H9 (cell line): Measurements from ENCODE around the gene IL12RB1. TPM values are rescaled to one million over a fixed set of nuclear protein-coding genes. Genes with fewer than 3 reads are reported as not detected.

Source experiments
- DNase-seq: peaks from one replicate; pipeline ENCODE4 v3.0.0-alpha.2; 2017
- H2AFZ ChIP-seq: one replicate; pipeline ENCODE4 v1.6.1; 2013; ENCODE audit warnings: mild to moderate bottlenecking, low read length, control low read depth, moderate library complexity
- H2AK5ac ChIP-seq: 2 replicates; pipeline ENCODE4 v1.6.1; 2013; ENCODE audit warnings: low read length, control low read depth, mixed read lengths; ENCODE audit not compliant: insufficient read length
- H2BK120ac ChIP-seq: one replicate; pipeline ENCODE4 v1.6.1; 2013; ENCODE audit warnings: low read depth, mild to moderate bottlenecking, low read length, control low read depth, inconsistent platforms; ENCODE audit not compliant: poor library complexity, severe bottlenecking
- H2BK12ac ChIP-seq: 2 replicates; pipeline ENCODE4 v1.6.1; 2013; ENCODE audit warnings: low read length, control low read depth, mixed read lengths, low read depth; ENCODE audit not compliant: insufficient read length
- H2BK15ac ChIP-seq: 2 replicates; pipeline ENCODE4 v1.6.1; 2013; ENCODE audit warnings: low read depth, low read length, control low read depth
- H2BK20ac ChIP-seq: one replicate; pipeline ENCODE4 v1.6.1; 2013; ENCODE audit warnings: low read depth, mild to moderate bottlenecking, low read length, control low read depth, inconsistent platforms; ENCODE audit not compliant: poor library complexity, severe bottlenecking
- H2BK5ac ChIP-seq: 2 replicates; pipeline ENCODE4 v1.6.1; 2013; ENCODE audit warnings: low read length, control low read depth, mixed read lengths; ENCODE audit not compliant: insufficient read length
- H3K14ac ChIP-seq: 2 replicates; pipeline ENCODE4 v1.6.1; 2013; ENCODE audit warnings: low read length, control low read depth; ENCODE audit not compliant: insufficient read depth
- H3K18ac ChIP-seq: 2 replicates; pipeline ENCODE4 v1.6.1; 2013; ENCODE audit warnings: low read depth, mild to moderate bottlenecking, mixed read lengths, low read length, control low read depth; ENCODE audit not compliant: insufficient read length
- H3K23ac ChIP-seq: 2 replicates; pipeline ENCODE4 v1.6.1; 2013; ENCODE audit warnings: low read length, control low read depth, mixed read lengths, low read depth; ENCODE audit not compliant: insufficient read length
- H3K23me2 ChIP-seq: 2 replicates; pipeline ENCODE4 v1.6.1; 2013; ENCODE audit warnings: low read depth, mild to moderate bottlenecking, mixed read lengths, low read length, control low read depth; ENCODE audit not compliant: insufficient read length, poor library complexity, severe bottlenecking
- H3K27ac ChIP-seq: 2 replicates; pipeline ENCODE4 v1.5.1; 2013; ENCODE audit warnings: low read length, control low read depth, mixed read lengths, low read depth; ENCODE audit not compliant: insufficient read length
- H3K27me3 ChIP-seq: 2 replicates; pipeline ENCODE4 v1.6.1; 2013; ENCODE audit warnings: low read length, control low read depth, inconsistent platforms; ENCODE audit not compliant: insufficient read depth
- H3K4ac ChIP-seq: 2 replicates; pipeline ENCODE4 v1.6.1; 2013; ENCODE audit warnings: low read depth, mild to moderate bottlenecking, control low read depth, inconsistent platforms, low read length, moderate library complexity
- H3K4me1 ChIP-seq: 2 replicates; pipeline ENCODE4 v1.6.1; 2013; ENCODE audit warnings: low read length, control low read depth, inconsistent platforms; ENCODE audit not compliant: insufficient read depth
- H3K4me2 ChIP-seq: 2 replicates; pipeline ENCODE4 v1.6.1; 2013; ENCODE audit warnings: low read length, control low read depth, mixed read lengths; ENCODE audit not compliant: insufficient read length, insufficient read depth
- H3K56ac ChIP-seq: 2 replicates; pipeline ENCODE4 v1.6.1; 2013; ENCODE audit warnings: low read depth, mild to moderate bottlenecking, mixed read lengths, low read length, control low read depth; ENCODE audit not compliant: insufficient read length
- H3K79me1 ChIP-seq: 2 replicates; pipeline ENCODE4 v1.6.1; 2013; ENCODE audit warnings: low read depth, mild to moderate bottlenecking, moderate library complexity, low read length, control low read depth, inconsistent platforms; ENCODE audit not compliant: insufficient read depth, poor library complexity, severe bottlenecking
- H3K79me2 ChIP-seq: 2 replicates; pipeline ENCODE4 v1.6.1; 2013; ENCODE audit warnings: low read length, control low read depth, inconsistent platforms; ENCODE audit not compliant: insufficient read depth
- H3K9ac ChIP-seq: 2 replicates; pipeline ENCODE4 v1.6.1; 2013; ENCODE audit warnings: low read length, control low read depth, mixed read lengths; ENCODE audit not compliant: insufficient read length; ENCODE audit errors: extremely low read depth
- H3K9me3 ChIP-seq: one replicate; pipeline ENCODE4 v1.6.1; 2013; ENCODE audit warnings: low read depth, low read length, inconsistent platforms; ENCODE audit not compliant: control insufficient read depth
- H3T11ph ChIP-seq: one replicate; pipeline ENCODE4 v1.6.1; 2013; ENCODE audit warnings: mild to moderate bottlenecking, low read length, control low read depth, inconsistent platforms
- H4K20me1 ChIP-seq: one replicate; pipeline ENCODE4 v1.6.1; 2013; ENCODE audit not compliant: control insufficient read depth, insufficient read length, insufficient read depth
- H4K5ac ChIP-seq: 2 replicates; pipeline ENCODE4 v1.6.1; 2013; ENCODE audit warnings: low read depth, mild to moderate bottlenecking, mixed read lengths, low read length, control low read depth; ENCODE audit not compliant: insufficient read length
- H4K8ac ChIP-seq: replicated peaks from 2 replicates; pipeline ENCODE4 v1.6.1; 2013; ENCODE audit warnings: low read length, control low read depth, mixed read lengths, low read depth; ENCODE audit not compliant: insufficient read length
- H4K91ac ChIP-seq: 2 replicates; pipeline ENCODE4 v1.6.1; 2013; ENCODE audit warnings: low read depth, mild to moderate bottlenecking, moderate library complexity, mixed read lengths, low read length, control low read depth; ENCODE audit not compliant: insufficient read length
- H3K27ac Mint-ChIP-seq, 3 experiments: 2 replicates in 2 of 3; 3 replicates in 1 of 3; pipeline ENCODE4 v1.8.0; 2020 to 2021; ENCODE audit warnings: mixed read lengths in 3 of 3, mild to moderate bottlenecking in 1 of 3, moderate library complexity in 1 of 3
- H3K27me3 Mint-ChIP-seq: 2 replicates; pipeline ENCODE4 v1.8.0; 2021; ENCODE audit warnings: low read depth, mild to moderate bottlenecking, moderate library complexity, mixed read lengths
- H3K36me3 Mint-ChIP-seq, 3 experiments: 2 replicates in 2 of 3; 3 replicates in 1 of 3; pipeline ENCODE4 v1.8.0; 2020 to 2021; ENCODE audit warnings: low read depth in 3 of 3, mixed read lengths in 3 of 3; ENCODE audit not compliant: insufficient read depth in 1 of 3
- H3K4me1 Mint-ChIP-seq, 2 experiments: 2 replicates each; pipeline ENCODE4 v1.8.0; 2020; ENCODE audit warnings: mixed read lengths in 2 of 2
- H3K4me3 Mint-ChIP-seq, 2 experiments: 2 replicates in 1 of 2; 3 replicates in 1 of 2; pipeline ENCODE4 v1.8.0; 2020 to 2021; ENCODE audit warnings: mild to moderate bottlenecking in 2 of 2, mixed read lengths in 2 of 2, moderate library complexity in 1 of 2
- H3K9me3 Mint-ChIP-seq, 2 experiments: 2 replicates in 1 of 2; 3 replicates in 1 of 2; pipeline ENCODE4 v1.8.0; 2020; ENCODE audit warnings: mild to moderate bottlenecking in 2 of 2, mixed read lengths in 2 of 2, moderate library complexity in 1 of 2
- WGBS: extraction: QIAGEN DNeasy Blood & Tissue Kit; methylation state at CpG from one replicate; pipeline ENCODE4 v1.1.7; 2013; ENCODE audit warnings: missing lambda C conversion rate, low lambda C conversion rate, mixed read lengths; ENCODE audit not compliant: insufficient read length; ENCODE audit errors: extremely low coverage; 5-methylcytosine and 5-hydroxymethylcytosine counted together
- total RNA-seq: library from RNA; stranded (reverse); gene quantifications from 2 replicates; pipeline ENCODE4 v1.2.1, GENCODE V29; 2021
- TF ChIP-seq, protein P1 (sequence below): fragments of 200-600 bp; sonication (generic); conservative IDR thresholded peaks from 3 replicates; pipeline ENCODE4 v1.8.0; 2021; ENCODE audit warnings: antibody characterized with exemption, mild to moderate bottlenecking

Gene IL12RB1
- total RNA-seq, 1 experiment from 2014 or later, result not detected

GRCh38 chr19:18118420-18119012 is 31.8 kb upstream of the IL12RB1 start:
- Histone ChIP-seq H4K5ac (no peak overlapping the region), H2BK5ac (no peak overlapping the region), H3K79me2 (no peaks in the 10 kb centered on the region), H3K9ac (no peak overlapping the region), H3K27ac (no peak overlapping the region), H3K4me2 (peak overlapping the region; percentile 39), H3K14ac (no peak overlapping the region), H3K4me1 (no peaks in the 10 kb centered on the region; the same call in 1 of the 2 replicates), H2BK120ac (no peak overlapping the region), H2AFZ (no peak overlapping the region), H4K8ac (no peak overlapping the region), H3K79me1 (no peaks in the 10 kb centered on the region), H3K4ac (no peak overlapping the region), H4K20me1 (peaks cover 4% of the 10 kb centered on the region), H3T11ph (no peak overlapping the region), H2BK12ac (no peak overlapping the region), H2AK5ac (no peak overlapping the region), H3K23me2 (peaks cover 3% of the 10 kb centered on the region), H3K27me3 (no peaks in the 10 kb centered on the region), H2BK20ac (no peak overlapping the region), H3K18ac (no peak overlapping the region), H3K9me3 (no peaks in the 10 kb centered on the region), H3K23ac (no peak overlapping the region), H3K56ac (no peak overlapping the region), H4K91ac (no peak overlapping the region), H2BK15ac (no peak overlapping the region)
- no CpG with 5 or more reads among the region's 14 CpGs for WGBS
- H3K4me3 Mint-ChIP-seq, result peak overlapping the region; percentile 77 to 88
- TF ChIP-seq, protein P1, sequence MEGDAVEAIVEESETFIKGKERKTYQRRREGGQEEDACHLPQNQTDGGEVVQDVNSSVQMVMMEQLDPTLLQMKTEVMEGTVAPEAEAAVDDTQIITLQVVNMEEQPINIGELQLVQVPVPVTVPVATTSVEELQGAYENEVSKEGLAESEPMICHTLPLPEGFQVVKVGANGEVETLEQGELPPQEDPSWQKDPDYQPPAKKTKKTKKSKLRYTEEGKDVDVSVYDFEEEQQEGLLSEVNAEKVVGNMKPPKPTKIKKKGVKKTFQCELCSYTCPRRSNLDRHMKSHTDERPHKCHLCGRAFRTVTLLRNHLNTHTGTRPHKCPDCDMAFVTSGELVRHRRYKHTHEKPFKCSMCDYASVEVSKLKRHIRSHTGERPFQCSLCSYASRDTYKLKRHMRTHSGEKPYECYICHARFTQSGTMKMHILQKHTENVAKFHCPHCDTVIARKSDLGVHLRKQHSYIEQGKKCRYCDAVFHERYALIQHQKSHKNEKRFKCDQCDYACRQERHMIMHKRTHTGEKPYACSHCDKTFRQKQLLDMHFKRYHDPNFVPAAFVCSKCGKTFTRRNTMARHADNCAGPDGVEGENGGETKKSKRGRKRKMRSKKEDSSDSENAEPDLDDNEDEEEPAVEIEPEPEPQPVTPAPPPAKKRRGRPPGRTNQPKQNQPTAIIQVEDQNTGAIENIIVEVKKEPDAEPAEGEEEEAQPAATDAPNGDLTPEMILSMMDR, result no peak
- peaks cover 4% of the 10 kb centered on the region; the same call in 1 of the 2 replicates for H3K27me3 Mint-ChIP-seq
- H3K9me3 Mint-ChIP-seq, result no peaks in the 10 kb centered on the region; a peak in 1 of 5 replicates
- peak overlapping the region in 1 of 3 experiments; percentile 77; a peak in 2 of 7 replicates for H3K27ac Mint-ChIP-seq
- H3K36me3 Mint-ChIP-seq, result peaks cover under 1 to 3% (median 2%) of the 10 kb centered on the region in 3 experiments; a peak in 5 of 7 replicates
- H3K4me1 Mint-ChIP-seq, result peaks cover 24 to 29% of the 10 kb centered on the region in 2 experiments
- DNase-seq, result no peak
